Muscle layer of duodenum (tissue), 2 donors: ENCODE results near the gene OGFOD1.

ENCODE experiments used
- H3K27ac ChIP-seq: one replicate; pipeline ENCODE4 v1.7.0; 2013; ENCODE audit warnings: mild to moderate bottlenecking, low read length
- H3K27me3 ChIP-seq: one replicate; pipeline ENCODE4 v1.7.0; 2013; ENCODE audit warnings: low read depth, mild to moderate bottlenecking, control low read depth, low read length
- H3K36me3 ChIP-seq, 2 donors: one replicate each; pipeline ENCODE4 v1.7.0; 2013; ENCODE audit warnings: low read length in 2 of 2, control low read depth in 1 of 2, mild to moderate bottlenecking in 1 of 2; ENCODE audit not compliant: insufficient read depth in 2 of 2, control insufficient read depth in 1 of 2
- H3K4me1 ChIP-seq, 2 donors: one replicate each; pipeline ENCODE4 v1.7.0; 2013; ENCODE audit warnings: low read length in 2 of 2, mild to moderate bottlenecking in 2 of 2, control low read depth in 1 of 2, moderate library complexity in 1 of 2; ENCODE audit not compliant: insufficient read depth in 2 of 2, control insufficient read depth in 1 of 2
- H3K4me3 ChIP-seq, 2 donors: one replicate each; pipeline ENCODE4 v1.7.0; 2013; ENCODE audit warnings: low read length in 2 of 2, low read depth in 1 of 2, mild to moderate bottlenecking in 1 of 2
- H3K9me3 ChIP-seq, 2 donors: one replicate each; pipeline ENCODE4 v1.7.0; 2013; ENCODE audit warnings: low read length in 2 of 2, control low read depth in 1 of 2, mild to moderate bottlenecking in 1 of 2; ENCODE audit not compliant: control insufficient read depth in 1 of 2
- donor health status: healthy.

OGFOD1 gene

DNA sequence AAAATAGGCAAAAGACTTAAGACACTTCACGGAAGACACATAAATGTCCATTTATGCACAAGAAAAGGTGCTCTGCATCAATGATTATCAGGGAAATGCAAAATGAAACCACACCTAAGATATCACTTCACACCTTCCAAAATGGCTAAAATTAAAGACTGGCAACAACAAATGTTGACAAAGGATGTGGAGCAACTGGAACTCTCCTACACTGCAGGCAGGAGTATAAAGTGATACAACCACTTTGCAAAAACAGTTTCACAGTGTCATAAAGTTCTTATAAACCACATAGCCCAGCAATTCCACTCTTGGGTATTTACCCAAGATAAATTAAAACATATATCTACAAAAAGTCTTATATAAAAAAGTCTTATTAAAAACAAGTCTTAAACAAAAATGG lies 60.7 kb downstream of the OGFOD1 start:
- H3K4me1 ChIP-seq: peaks cover 0 to 17% of the 10 kb centered on the region in 2 donors
- no peaks in the 10 kb centered on the region for H3K27me3 ChIP-seq
- H3K9me3 ChIP-seq: no peaks in the 10 kb centered on the region
- peaks cover 16 to 32% of the 10 kb centered on the region in 2 donors for H3K36me3 ChIP-seq
- no peak overlapping the region for H3K27ac ChIP-seq
- no peak overlapping the region for H3K4me3 ChIP-seq

DNA sequence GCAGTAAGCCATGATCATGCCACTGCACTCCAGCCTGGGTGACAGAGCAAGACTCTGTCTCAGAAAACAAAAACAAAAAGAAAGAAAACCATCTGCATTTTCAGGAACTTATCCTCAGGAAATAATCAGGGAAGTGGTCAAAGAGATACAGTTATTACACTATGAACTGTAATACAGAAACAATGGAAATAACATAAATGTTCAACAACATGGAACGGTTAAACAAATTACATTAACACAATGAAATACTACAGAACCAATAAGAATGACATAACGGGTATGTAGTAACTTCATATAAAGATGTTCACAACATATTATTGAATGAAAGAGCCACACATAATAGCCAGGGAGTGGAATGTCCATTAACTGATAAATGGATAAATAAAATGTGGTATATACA lies 61.7 kb downstream of the OGFOD1 start:
- H3K27ac ChIP-seq: no peak overlapping the region
- H3K27me3 ChIP-seq: no peaks in the 10 kb centered on the region
- H3K36me3 ChIP-seq: peaks cover 14 to 24% of the 10 kb centered on the region in 2 donors
- H3K4me3 ChIP-seq: no peak overlapping the region
- H3K9me3 ChIP-seq: no peaks in the 10 kb centered on the region
- H3K4me1 ChIP-seq: peaks cover 0 to 20% of the 10 kb centered on the region in 2 donors

DNA sequence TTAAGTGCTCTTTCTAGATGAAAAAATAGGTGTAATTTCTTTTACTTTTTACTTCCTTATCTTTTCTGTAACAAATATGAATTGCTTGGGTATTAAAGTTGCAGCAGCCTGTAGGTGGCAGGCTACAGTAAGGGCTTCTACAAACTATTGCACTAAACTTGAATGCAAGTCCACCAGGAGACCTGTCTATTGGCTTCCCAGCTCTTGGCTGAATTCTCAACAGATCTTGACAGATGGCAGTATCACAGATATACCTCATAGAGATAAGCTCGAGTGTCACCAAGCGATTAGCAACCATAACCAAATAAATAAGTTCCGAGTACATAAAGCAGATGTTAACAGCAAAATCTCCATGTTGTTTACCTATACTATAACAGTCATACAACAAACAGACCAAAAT lies 62.6 kb downstream of the OGFOD1 start:
- H3K9me3 ChIP-seq: no peaks in the 10 kb centered on the region
- peaks cover 10 to 16% of the 10 kb centered on the region in 2 donors for H3K36me3 ChIP-seq
- no peak overlapping the region for H3K27ac ChIP-seq
- H3K4me3 ChIP-seq: no peak overlapping the region
- H3K27me3 ChIP-seq: no peaks in the 10 kb centered on the region
- peaks cover 0 to 27% of the 10 kb centered on the region in 2 donors for H3K4me1 ChIP-seq

DNA sequence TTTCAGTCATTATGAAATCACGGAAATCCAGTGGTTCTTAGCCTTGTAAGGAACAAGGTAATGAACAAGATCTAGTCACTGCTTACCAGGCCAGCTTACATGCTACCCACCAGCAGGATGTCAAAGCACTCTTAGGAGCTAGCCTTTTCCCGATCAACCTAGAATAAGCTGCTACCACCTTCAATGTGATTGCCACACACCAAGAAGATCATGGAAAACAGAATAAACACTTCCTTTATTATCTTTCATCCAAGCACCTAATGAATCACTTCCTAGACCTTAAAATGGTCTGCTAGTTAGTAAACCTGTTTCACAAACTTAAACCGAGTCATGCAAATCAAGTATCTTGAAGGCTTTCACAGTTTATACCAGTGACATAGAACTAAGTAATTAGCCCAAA lies 63.5 kb downstream of the OGFOD1 start:
- Histone ChIP-seq H3K9me3 (no peaks in the 10 kb centered on the region), H3K4me3 (no peak overlapping the region), H3K27ac (no peak overlapping the region), H3K4me1 (peaks cover 0 to 34% of the 10 kb centered on the region in 2 donors), H3K27me3 (no peaks in the 10 kb centered on the region), H3K36me3 (peaks cover 8% of the 10 kb centered on the region in 2 donors)

DNA sequence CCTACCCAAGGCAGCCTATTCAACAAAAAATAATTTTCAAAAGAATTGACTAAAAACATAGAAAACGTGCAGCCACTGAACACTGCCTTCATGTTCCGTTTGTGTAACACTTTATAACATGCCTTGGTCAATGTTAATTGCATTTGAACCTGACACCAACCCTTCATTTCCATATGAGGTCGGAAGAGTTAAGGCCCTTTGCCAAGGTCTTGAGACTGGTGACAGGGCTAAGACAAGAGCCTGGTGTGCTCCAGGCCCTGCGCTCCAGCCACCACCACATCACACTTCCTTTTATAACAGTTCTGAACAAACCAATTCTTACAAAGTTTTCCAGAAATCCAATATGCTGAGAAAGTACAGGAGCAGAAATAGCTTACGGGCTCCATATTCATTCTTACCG lies 64.3 kb downstream of the OGFOD1 start:
- Histone ChIP-seq H3K27ac (no peak overlapping the region), H3K36me3 (peaks cover 0 to 1% of the 10 kb centered on the region in 2 donors), H3K4me1 (peaks cover 0 to 40% of the 10 kb centered on the region in 2 donors), H3K27me3 (no peaks in the 10 kb centered on the region), H3K9me3 (no peaks in the 10 kb centered on the region), H3K4me3 (no peak overlapping the region)

DNA sequence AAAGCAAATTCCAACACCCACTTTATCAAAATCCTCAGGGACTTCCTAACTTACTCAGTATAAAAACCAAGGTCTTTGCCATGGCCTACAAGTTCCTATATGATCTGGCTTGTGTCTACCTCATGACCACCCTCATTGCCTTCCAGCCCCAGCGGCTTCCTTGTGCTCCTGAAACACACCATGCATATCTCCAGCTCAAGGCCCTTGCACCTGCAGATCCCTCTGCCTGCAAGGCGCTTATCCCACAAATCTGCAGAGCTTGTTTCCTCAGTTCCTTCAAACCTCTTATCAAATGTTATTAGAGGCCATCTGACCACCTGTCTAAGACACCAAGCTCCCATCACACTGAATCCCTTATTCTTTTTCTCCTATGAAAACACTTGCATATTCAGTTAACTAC lies 65.9 kb downstream of the OGFOD1 start:
- Histone ChIP-seq H3K4me3 (no peak overlapping the region), H3K9me3 (no peaks in the 10 kb centered on the region), H3K4me1 (peaks cover 0 to 40% of the 10 kb centered on the region in 2 donors), H3K36me3 (no peaks in the 10 kb centered on the region), H3K27me3 (no peaks in the 10 kb centered on the region), H3K27ac (no peak overlapping the region)

DNA sequence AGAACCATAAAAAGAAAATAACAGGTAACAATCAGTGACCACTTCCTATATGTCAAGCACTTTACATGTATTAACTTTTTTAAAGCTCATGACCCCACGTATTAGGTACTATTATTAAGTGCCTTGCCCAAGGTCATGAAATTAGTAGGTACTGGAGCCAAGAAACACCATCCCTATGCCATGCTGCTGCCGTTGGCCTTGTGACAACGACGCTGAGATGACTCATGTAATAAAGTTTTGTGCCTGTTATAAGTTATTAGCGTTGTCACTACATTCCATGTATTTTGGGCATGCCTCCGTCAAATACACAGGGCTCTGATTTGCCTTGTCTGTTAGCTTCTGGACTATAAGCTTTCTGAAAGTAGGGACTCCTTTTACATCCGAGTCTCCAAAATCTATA lies 67.1 kb downstream of the OGFOD1 start:
- Histone ChIP-seq H3K4me1 (peaks cover 0 to 40% of the 10 kb centered on the region in 2 donors), H3K4me3 (peak overlapping the region in 1 of 2 donors; percentile 93), H3K27me3 (no peaks in the 10 kb centered on the region), H3K36me3 (no peaks in the 10 kb centered on the region), H3K9me3 (no peaks in the 10 kb centered on the region), H3K27ac (no peak overlapping the region)

DNA sequence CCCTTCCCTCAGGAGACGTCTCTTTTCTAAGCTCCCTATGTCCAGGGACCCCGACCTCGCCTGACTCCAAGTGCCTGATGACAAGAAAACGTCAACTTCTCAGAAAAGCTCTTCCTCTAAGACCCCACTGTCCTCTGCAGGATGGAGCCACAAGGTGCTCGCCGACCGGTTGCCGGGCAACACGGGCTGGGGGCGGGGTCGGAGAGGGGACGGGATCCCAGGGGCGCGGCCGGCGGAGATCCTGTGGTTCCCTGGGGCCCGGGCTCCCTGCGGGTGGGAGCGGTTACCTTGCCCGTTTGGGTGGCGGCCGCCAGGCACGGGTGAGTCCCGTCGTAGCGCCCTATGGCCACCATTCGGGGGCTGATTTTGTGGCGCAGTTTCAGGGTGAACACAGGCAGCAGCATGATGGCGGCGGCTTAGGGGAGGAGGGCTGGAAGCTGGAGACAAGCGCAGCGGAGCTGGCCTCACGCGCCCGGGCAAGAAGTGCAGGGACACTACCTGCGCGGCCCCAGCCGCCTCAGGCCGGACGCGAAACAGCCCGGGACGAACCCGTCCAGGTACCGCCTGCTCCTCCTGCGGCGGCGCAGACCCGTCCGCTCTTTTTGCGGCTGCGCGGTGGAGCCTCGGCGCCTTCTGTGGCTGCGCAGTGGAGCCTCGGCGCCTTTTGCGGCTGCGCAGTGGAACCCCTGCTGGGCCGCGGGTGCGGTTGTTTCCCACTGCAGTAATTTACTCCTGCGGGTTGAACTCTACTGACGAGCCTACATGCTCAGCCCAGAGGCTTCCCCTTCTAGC lies 68.3 kb downstream of the OGFOD1 start, which contains the start of gene BBS2:
BBS2 (minus strand) TSS at position 566 of the 792 bp plus-strand sequence; CDS start at position 404, 162 bp downstream.
- Histone ChIP-seq H3K27ac (peak within 1 kb of the TSS; percentile 32), H3K27me3 (no peaks in the 10 kb centered on the region), H3K4me3 (peak within 1 kb of the TSS; percentile 78 to 93), H3K9me3 (no peaks in the 10 kb centered on the region), H3K4me1 (peaks cover 0 to 34% of the 10 kb centered on the region in 2 donors), H3K36me3 (no peaks in the 10 kb centered on the region)

DNA sequence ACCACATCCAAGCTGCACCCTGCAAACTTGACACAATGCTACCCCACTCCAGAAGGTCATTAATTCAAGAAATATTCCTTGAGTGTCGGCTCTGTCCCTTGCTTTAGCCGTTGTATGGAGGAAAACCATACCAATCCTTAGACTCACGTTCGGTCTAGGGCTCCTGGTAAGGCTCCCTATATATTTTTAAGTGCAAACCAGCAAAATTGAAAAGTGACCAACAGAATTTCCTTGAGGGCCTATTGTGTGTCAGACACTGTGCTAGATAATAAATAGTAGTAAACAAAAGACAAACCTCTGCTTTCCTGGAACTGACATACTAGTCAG lies 68.9 kb downstream of the OGFOD1 start:
- no peaks in the 10 kb centered on the region for H3K36me3 ChIP-seq
- H3K27me3 ChIP-seq: no peaks in the 10 kb centered on the region
- no peak overlapping the region for H3K27ac ChIP-seq
- peaks cover 0 to 34% of the 10 kb centered on the region in 2 donors for H3K4me1 ChIP-seq
- H3K4me3 ChIP-seq: peak overlapping the region; percentile 78 to 93
- H3K9me3 ChIP-seq: no peaks in the 10 kb centered on the region

DNA sequence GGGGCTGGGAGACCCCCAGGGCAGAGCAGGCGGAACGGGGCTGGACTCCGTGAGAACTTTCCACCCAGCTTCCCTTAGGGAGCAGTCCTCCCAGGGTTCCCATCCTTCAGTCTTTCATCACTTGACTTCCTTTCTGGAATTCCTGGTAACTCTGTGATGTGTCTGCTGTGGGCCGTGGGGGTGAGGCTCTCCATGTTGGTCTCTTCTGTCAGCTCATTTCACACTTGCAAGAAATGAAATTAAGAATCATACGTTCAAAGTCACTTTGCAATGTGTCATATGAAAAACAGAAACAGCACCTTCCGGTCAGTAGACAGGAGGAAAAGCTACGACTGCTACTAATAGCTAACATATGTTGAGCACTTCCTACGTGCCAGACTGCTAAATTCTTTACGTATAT lies 73.9 kb downstream of the OGFOD1 start:
- Histone ChIP-seq H3K9me3 (no peaks in the 10 kb centered on the region), H3K4me1 (peaks cover 0 to 4% of the 10 kb centered on the region in 2 donors), H3K36me3 (no peaks in the 10 kb centered on the region), H3K27me3 (no peaks in the 10 kb centered on the region), H3K27ac (no peak overlapping the region), H3K4me3 (no peak overlapping the region)
